IPS-15b (cell line): Measurements from ENCODE around the gene NAT8L.

Experiments used
- H3K27me3 ChIP-seq: one replicate; pipeline ENCODE4 v1.6.1; 2013; ENCODE audit warnings: low read length; ENCODE audit not compliant: control insufficient read depth, insufficient read depth
- H3K36me3 ChIP-seq: one replicate; pipeline ENCODE4 v1.6.1; 2013; ENCODE audit warnings: low read length; ENCODE audit not compliant: control insufficient read depth, insufficient read depth
- H3K4me1 ChIP-seq: one replicate; pipeline ENCODE4 v1.6.1; 2013; ENCODE audit warnings: mild to moderate bottlenecking, low read length; ENCODE audit not compliant: control insufficient read depth, insufficient read depth
- H3K4me3 ChIP-seq: one replicate; pipeline ENCODE4 v1.5.1; 2013; ENCODE audit warnings: low read depth, low read length
- H3K9ac ChIP-seq: one replicate; pipeline ENCODE4 v1.6.1; 2013; ENCODE audit warnings: low read depth, mild to moderate bottlenecking, low read length
- H3K9me3 ChIP-seq: one replicate; pipeline ENCODE4 v1.6.1; 2013; ENCODE audit warnings: mild to moderate bottlenecking, low read length; ENCODE audit not compliant: control insufficient read depth, insufficient read depth

The NAT8L gene

DNA sequence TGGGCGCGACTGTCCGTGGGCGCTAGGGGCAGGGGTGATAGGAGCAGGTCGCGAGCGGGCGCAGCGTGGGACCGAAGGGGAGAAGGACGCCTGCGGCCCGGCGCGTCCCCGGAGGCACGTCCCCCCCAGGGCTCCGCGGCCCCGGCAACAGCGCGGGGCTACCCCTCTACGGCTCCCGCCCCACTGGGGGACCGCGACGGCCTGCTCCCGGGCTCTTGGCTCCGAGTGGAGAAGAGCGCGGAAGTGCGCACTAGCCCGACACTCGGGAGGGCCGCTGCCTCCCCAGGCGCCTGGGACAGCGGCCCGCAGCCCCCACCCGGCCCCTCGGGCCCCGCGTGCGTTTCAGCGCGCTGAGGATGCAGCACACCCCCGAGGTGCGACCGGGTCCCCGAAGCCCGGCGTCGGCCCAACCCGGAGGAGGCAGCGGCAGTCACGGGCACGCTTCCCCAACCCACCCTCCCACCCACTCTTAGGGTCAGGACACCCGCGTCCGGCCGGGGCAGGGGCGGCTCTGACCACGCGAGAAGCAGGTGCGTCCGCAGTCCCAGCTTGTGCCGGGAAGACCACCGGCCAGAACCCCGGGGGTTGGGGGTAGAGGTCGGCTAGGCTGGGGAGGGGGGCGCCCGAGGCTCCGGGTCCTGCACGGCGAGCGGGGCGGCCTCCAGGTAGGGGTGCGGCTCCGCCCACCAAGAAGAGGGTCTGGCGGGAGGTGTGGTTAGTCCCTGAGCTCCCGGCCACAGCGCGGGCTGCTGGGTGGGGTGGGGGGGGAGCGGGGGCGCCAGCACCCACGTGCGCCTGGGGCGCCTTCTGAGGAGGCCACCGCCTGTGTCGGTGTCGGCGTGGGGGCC, 18.5 kb upstream of the NAT8L start:
- Histone ChIP-seq H3K9me3 (no peaks in the 10 kb centered on the region), H3K36me3 (no peaks in the 10 kb centered on the region), H3K27me3 (peaks cover 46% of the 10 kb centered on the region), H3K4me3 (peak overlapping the region; percentile 72), H3K4me1 (no peaks in the 10 kb centered on the region), H3K9ac (no peak overlapping the region)

DNA sequence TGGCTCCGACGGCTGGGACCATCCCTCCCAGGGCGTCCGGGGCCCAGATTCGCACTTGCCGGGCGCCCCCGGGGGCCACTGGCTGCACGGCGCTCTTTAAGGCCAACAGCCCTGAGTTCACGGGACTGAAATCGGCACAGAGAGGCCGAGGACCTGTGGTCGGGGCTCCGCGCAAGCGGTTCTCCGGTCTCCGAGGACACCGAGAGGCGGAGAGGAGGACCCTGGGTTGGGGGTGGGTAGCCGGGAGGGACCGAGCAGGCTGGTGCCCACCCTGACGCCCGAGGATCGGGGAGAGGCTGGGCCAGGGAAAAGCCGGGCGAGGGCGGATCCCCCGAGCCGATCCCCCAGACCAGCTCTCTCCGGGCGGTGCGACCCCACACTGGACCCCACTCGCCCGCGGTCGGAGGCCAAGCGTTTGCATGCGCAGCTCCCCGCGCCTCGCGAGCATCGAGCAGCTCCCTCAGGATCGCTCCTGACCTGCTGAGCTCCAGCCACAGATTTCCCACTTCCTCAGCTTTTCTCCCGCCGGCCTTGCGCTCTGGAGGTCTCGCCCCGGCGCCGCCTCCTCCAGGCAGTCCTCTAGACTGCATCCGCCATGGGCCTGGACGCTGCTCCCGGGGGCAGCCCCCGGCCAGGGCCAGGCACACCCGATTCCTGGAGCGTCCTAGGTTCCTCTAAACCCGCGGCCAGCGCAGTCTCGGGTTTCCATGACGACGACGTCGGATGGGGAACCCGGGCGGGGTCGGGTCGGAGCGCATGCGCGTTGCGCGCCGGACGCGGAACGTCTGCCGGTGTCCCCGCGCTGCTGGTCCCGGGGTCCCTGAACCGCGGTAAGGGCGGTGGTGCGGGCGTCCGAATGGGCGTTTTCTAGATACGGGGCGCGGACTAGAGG, 17.6 kb upstream of the NAT8L start:
- Histone ChIP-seq H3K9ac (no peak overlapping the region), H3K36me3 (no peaks in the 10 kb centered on the region), H3K27me3 (peaks cover 52% of the 10 kb centered on the region), H3K9me3 (no peaks in the 10 kb centered on the region), H3K4me1 (no peaks in the 10 kb centered on the region), H3K4me3 (peak overlapping the region; percentile 72)

DNA sequence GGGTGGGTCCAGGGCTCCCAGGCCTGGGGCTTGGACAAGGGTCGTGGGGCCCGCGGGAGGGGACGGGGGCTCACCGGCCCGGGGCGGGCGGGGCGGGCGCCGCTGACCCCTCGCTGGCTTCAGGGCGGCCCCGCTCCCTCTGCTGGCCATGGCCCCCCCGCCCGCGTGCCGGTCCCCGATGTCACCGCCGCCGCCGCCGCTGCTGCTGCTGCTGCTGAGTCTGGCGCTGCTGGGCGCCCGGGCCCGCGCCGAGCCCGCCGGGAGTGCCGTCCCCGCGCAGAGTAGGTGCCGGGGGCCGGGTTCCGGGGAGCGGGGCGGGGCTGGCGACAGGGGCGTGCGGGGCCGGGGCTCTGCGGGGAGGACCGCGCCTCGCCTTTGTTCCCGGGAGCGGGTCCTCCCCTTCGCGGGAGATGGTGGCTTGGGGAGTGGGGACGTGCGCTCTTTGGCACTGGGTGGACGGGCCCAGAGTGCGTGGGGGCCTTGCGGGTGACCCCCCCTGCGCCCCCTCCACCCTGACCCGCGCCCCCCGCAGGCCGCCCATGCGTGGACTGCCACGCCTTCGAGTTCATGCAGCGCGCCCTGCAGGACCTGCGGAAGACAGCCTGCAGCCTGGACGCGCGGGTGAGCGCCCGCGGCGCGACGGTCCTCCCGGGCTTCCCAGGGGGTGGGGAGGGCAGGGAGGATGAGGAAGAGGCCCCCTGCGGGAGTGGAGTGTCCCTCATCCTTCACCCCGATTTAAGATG, 16.8 kb upstream of the NAT8L start:
- Histone ChIP-seq H3K4me1 (no peaks in the 10 kb centered on the region), H3K36me3 (no peaks in the 10 kb centered on the region), H3K4me3 (peak overlapping the region; percentile 72), H3K9ac (no peak overlapping the region), H3K9me3 (no peaks in the 10 kb centered on the region), H3K27me3 (peaks cover 48% of the 10 kb centered on the region)

DNA sequence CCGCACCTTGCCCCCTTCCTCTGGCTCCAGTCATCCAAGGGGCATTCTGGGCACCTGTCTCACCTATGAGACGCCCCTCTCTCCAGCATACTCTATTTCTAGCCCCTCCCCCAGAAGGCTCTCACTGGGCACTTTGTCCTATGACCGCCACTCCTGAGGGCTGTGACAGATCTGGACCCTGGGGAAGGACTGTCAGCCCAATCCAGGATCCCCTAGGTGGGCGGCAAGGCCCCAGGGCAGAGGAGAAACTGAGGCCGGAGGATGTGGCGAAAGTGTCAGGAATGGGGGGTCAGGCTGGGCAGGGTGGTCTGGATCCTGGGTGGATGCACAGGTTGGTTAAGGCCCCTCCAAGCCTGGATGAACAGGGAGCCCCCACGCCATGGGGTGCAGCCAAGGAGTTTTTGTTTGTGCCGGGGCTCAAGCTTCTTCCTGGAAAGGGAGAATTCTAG, 16.2 kb upstream of the NAT8L start:
- no peaks in the 10 kb centered on the region for H3K4me1 ChIP-seq
- peaks cover 50% of the 10 kb centered on the region for H3K27me3 ChIP-seq
- H3K9me3 ChIP-seq: no peaks in the 10 kb centered on the region
- H3K36me3 ChIP-seq: no peaks in the 10 kb centered on the region
- H3K9ac ChIP-seq: no peak overlapping the region
- peak overlapping the region; percentile 26 for H3K4me3 ChIP-seq

DNA sequence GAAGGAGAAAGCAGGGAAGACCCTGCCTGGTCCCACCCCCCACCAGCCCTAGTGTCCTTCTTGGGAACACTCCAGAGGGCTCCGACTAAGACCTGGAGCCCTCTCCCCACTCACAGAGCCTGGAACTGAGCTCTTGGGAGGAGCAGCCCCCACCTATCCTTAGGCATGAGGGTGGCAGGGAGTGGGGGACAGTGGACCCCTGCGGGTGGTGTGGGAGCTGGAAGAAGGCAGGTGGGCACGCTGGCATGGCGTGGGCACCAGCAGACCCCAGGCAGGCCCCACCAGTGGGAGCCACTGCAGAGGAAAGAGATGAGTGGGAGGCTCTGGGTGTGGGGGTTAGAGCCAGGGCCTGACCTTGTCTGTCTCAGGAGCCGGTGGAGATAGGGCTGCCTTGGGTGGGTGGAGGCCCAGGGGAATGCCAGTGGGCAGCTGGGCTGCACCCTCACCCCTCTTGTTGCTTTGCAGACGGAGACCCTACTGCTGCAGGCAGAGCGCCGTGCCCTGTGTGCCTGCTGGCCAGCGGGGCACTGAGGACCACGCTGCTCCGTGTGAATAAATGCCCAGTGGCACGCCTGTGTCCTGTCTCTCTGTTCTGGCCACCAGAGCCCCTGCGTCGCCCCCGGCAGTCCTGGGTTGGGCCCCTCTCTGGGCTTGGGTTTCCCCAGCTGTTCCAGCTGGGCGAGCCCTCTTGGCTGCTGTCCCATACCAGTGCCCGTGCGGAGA, 15.6 kb upstream of the NAT8L start:
- Histone ChIP-seq H3K4me3 (no peak overlapping the region), H3K9ac (no peak overlapping the region), H3K4me1 (no peaks in the 10 kb centered on the region), H3K36me3 (no peaks in the 10 kb centered on the region), H3K9me3 (no peaks in the 10 kb centered on the region), H3K27me3 (peaks cover 48% of the 10 kb centered on the region)

DNA sequence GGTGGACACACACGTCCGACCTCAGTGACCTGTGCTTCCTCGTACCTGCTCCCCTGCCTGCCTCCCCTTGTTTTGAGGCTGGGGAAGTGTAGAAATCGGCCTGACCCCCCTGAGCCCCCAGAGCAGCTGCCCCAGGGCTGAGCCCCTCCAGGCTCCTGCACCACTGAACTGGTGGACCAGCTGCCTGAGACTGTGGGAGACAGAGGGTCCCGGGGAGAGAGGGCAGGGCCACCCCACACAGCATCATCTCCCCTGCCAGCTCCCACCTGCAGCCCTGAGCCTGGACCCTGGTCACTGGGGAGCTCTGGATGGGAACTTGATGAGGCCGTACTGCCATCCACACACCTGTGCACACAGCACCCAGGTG, 15.0 kb upstream of the NAT8L start:
- H3K36me3 ChIP-seq: no peaks in the 10 kb centered on the region
- H3K4me3 ChIP-seq: no peak overlapping the region
- no peak overlapping the region for H3K9ac ChIP-seq
- H3K9me3 ChIP-seq: no peaks in the 10 kb centered on the region
- H3K4me1 ChIP-seq: no peaks in the 10 kb centered on the region
- H3K27me3 ChIP-seq: peaks cover 43% of the 10 kb centered on the region

DNA sequence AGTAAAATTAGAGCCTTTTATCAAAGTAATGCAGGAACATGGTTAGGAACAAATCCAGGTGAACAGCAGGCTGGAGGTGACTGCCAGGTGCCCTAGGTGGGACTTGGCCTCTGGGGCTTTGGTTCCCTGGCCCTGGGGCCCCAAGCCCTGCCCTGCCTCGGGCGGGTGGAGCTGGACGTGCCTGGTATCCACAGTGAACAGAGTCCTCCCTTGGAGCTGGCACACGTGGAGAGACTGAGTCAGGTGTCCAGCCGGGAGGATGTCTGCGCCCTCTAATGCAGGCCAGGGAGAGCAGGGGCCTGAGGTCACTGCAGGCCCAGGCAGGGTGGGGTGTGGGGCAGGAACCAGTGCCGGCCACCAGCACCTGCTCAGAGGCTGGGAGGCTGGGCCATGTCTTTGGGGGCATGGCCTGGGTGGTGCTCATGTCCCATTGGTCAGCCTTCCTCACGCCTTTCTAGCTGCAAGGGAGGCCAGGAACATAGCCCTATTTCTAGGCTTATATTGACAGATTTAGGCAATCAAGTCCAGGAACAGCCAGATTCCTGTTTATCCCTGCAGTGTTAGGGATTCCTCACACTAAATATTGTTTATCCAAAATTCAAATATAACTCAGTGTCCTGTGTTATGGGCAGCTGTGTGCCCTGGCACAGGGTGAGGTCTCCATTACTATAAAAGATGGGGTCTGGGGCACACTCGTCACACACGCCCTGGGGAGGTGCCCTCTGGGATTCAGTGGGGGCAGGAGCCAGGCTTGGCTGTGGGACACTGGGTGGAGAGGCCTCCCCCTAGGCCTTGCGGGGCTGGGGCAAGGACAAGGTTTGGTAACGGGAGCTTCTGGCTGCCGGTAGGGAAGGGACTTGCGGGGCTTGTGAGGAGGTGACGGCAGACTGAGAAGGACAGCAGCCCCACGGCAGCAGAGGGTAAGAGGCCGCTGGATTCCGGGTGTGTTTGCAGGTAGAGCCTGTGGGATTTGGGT, 14.3 kb upstream of the NAT8L start:
- Histone ChIP-seq H3K4me1 (no peaks in the 10 kb centered on the region), H3K27me3 (peaks cover 36% of the 10 kb centered on the region), H3K36me3 (no peaks in the 10 kb centered on the region), H3K4me3 (no peak overlapping the region), H3K9ac (no peak overlapping the region), H3K9me3 (no peaks in the 10 kb centered on the region)

DNA sequence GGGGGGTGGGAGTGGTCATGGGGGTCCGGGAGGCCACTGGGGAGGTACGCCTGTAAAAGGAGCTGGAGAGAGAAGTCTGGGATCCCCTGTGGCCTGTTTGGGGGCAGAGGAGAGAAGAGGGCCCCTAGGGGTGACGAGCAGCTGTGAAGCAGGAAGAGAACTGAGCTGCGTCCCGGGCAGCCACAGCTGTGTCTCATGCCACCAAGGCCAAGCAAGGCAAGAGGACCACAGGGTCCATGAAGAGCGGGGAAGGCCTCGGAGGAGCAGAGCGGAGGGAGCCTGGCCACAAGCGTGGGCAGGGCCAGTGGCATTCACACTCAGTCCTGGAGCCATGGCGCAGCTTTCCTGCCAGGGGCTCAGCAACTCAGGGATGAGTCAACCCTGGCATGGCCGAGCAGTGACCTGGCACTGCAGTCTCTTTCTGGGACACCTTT, 13.6 kb upstream of the NAT8L start:
- Histone ChIP-seq H3K4me1 (no peaks in the 10 kb centered on the region), H3K9ac (no peak overlapping the region), H3K9me3 (no peaks in the 10 kb centered on the region), H3K4me3 (no peak overlapping the region), H3K27me3 (peaks cover 29% of the 10 kb centered on the region), H3K36me3 (no peaks in the 10 kb centered on the region)

DNA sequence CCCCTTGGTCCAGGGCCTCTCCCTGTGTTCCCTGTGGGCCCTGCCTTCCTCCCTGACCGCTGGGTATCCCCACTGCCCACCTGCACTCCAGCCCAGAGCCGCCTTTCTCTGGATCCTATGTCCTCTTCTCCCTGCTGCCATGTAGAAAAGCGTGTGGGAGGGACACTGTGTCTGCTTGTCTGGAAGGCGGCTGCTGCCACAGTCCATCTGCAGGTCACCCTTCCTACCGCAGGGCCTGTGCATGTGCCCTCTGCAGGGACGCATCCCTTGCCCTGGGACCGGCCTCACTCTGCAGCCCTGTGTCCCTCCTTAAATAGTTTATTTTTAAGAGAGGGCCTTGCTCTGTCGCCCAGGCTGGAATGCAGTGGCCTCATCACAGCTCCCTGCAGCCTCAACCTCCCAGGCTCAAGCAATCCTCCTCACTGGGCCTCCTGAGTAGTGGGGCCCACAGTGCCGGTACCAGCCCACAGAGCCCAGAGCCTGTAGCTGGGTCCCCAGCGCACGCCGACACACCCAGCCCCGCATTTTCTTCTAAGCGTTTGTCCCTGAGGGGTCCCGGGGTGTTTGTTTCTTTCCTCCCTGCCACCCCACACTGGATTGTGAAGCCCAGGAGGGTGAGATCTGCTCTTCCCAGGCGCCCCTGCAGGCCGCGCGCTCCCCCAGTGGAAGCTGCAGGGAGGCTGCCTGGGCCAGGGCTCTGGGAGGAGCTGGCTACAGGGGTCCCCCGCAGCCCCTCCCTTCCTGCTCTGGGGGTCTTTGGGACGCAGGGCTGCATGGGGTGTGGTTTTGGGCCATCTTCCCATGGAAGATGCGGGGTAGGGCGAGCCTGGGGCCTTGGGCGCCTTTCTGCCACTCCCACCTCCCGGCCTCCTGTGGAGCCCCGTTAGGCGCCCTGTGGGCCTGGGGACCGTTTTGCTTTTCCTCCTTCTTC, 12.8 kb upstream of the NAT8L start:
- H3K4me1 ChIP-seq: no peaks in the 10 kb centered on the region

More for the DNA sequence above, 12.8 kb upstream of the NAT8L start:
- peaks cover 29% of the 10 kb centered on the region for H3K27me3 ChIP-seq
- H3K9ac ChIP-seq: no peak overlapping the region
- H3K36me3 ChIP-seq: no peaks in the 10 kb centered on the region
- H3K4me3 ChIP-seq: no peak overlapping the region
- no peaks in the 10 kb centered on the region for H3K9me3 ChIP-seq
